Esophagus (tissue), 2 donors: ENCODE results near the gene ARPC5. TPM values are rescaled to one million over a fixed set of nuclear protein-coding genes. Genes with fewer than 3 reads are reported as not detected.

Source experiments
- H3K27ac ChIP-seq, 2 donors: one replicate each; pipeline ENCODE4 v1.5.1; 2013; ENCODE audit warnings: low read depth in 2 of 2, mild to moderate bottlenecking in 2 of 2, inconsistent platforms in 1 of 2, low read length in 1 of 2, moderate library complexity in 1 of 2
- H3K27me3 ChIP-seq, 2 donors: one replicate each; pipeline ENCODE4 v1.6.1; 2013; ENCODE audit warnings: low read length in 2 of 2, control low read depth in 1 of 2, mild to moderate bottlenecking in 1 of 2; ENCODE audit not compliant: insufficient read depth in 2 of 2, control insufficient read depth in 1 of 2
- H3K36me3 ChIP-seq, 2 donors: one replicate each; pipeline ENCODE4 v1.6.1; 2013; ENCODE audit warnings: low read length in 1 of 2; ENCODE audit not compliant: control insufficient read depth in 2 of 2, insufficient read depth in 2 of 2
- H3K4me1 ChIP-seq, 2 donors: one replicate each; pipeline ENCODE4 v1.6.1; 2013; ENCODE audit warnings: low read length in 1 of 2; ENCODE audit not compliant: control insufficient read depth in 2 of 2, insufficient read depth in 2 of 2
- H3K4me3 ChIP-seq, 2 donors: one replicate each; pipeline ENCODE4 v1.5.1; 2013; ENCODE audit warnings: low read length in 2 of 2, mild to moderate bottlenecking in 2 of 2, low read depth in 1 of 2, moderate library complexity in 1 of 2
- H3K9me3 ChIP-seq, 2 donors: one replicate each; pipeline ENCODE4 v1.6.1; 2013; ENCODE audit warnings: mild to moderate bottlenecking in 2 of 2, low read depth in 1 of 2, low read length in 1 of 2, moderate library complexity in 1 of 2; ENCODE audit not compliant: control insufficient read depth in 2 of 2, insufficient read depth in 1 of 2
- WGBS, 2 donors: extraction: QIAGEN DNeasy Blood & Tissue Kit; methylation state at CpG; one replicate each; pipeline ENCODE4 v1.1.7; 2013; 5-methylcytosine and 5-hydroxymethylcytosine counted together
- polyA plus RNA-seq, 2 donors: library from polyadenylated mRNA; stranded (reverse); fragments of 200-250 nt; gene quantifications; one replicate each; pipeline ENCODE4 v1.2.3, GENCODE V29; 2013
- donor health status: healthy with polysubstance abuse.
- donor health status: Bipolar disorder and iron deficiency.

Gene ARPC5
- polyA plus RNA-seq, 2 donors = 77.7 to 90.3 TPM

DNA sequence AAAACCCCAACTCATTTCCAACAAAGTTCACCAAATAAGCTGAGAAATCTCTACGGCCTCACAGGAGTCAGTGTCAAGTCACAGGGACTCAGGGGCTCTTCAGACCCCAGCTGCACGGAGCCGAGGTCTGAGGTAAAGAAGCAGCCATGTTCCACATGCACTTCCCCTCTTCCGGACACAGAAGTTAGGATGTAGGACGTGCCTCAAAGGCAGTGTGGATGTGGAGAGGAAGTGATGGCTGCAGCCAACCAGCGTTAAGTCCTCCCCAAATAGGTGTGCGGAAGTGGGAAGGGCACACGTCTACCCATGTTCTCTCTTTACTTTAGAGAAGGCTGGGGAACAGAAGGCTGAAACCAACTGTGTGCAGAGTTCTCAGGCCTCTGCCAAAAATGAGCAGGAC lies 30.8 kb downstream of the ARPC5 start:
- no peak overlapping the region for H3K27ac ChIP-seq
- 87 to 88% methylated on average over 8 of the region's 8 CpGs for WGBS, 2 donors

GRCh38 chr1:183604038-183604808 lies 31.4 kb downstream of the ARPC5 start:
- H3K4me3 ChIP-seq = no peak overlapping the region
- H3K27ac ChIP-seq = no peak overlapping the region
- H3K4me1 ChIP-seq = peaks cover 0 to 2% of the 10 kb centered on the region in 2 donors
- H3K36me3 ChIP-seq = no peaks in the 10 kb centered on the region
- no peaks in the 10 kb centered on the region for H3K9me3 ChIP-seq
- WGBS, 2 donors = 71 to 72% methylated on average over 10 of the region's 10 CpGs
- H3K27me3 ChIP-seq = no peaks in the 10 kb centered on the region

More for the DNA sequence above, 30.8 kb downstream of the ARPC5 start:
- Histone ChIP-seq H3K4me3 (no peak overlapping the region), H3K9me3 (no peaks in the 10 kb centered on the region), H3K4me1 (peaks cover 0 to 2% of the 10 kb centered on the region in 2 donors), H3K27me3 (no peaks in the 10 kb centered on the region), H3K36me3 (no peaks in the 10 kb centered on the region)

DNA sequence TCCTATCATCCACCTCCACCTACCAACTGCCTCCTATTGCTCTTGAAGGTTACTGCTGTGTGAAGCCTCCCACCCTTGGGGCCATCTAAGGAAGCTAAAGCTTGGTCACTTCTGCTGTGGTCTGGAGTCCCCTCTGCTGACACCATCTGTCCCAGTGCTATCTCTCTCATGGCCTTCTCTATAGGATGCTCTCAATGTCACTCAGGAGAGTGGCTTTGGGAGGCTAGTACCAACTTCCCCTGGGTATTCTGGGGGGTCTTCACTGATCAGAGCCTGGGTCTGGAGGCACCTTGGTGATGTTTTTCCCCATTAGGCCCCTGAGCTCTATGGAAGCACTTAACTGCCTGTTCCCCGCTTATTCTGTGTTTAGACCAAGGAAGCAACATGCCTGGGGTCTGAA lies 33.1 kb downstream of the ARPC5 start:
- Histone ChIP-seq H3K36me3 (no peaks in the 10 kb centered on the region), H3K9me3 (no peaks in the 10 kb centered on the region), H3K4me1 (peaks cover 0 to 2% of the 10 kb centered on the region in 2 donors), H3K4me3 (no peak overlapping the region), H3K27me3 (no peaks in the 10 kb centered on the region), H3K27ac (no peak overlapping the region)
- WGBS, 2 donors = 95 to 100% methylated on average over 1 of the region's 1 CpG

DNA sequence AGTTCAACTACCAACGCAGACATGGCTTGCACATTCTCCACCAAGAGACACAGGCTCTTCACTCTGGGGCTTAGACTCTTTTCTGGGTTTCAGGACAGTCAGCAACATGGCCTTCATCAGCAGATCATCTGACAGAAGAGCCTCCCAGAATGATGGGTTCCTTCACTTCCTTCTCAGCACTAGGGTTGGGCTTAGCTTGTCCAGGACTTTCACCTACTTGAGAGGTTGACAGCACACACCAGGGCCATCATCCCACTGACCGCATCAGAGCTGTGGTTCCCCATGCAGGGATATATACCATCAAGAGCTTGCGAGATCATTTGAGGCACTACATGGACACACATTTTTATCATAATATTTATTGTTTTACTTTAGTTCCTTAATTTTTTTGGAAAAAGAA lies 34.9 kb downstream of the ARPC5 start:
- WGBS, 2 donors = 83 to 88% methylated on average over 3 of the region's 3 CpGs
- no peaks in the 10 kb centered on the region for H3K27me3 ChIP-seq
- H3K4me1 ChIP-seq = peaks cover 0 to 2% of the 10 kb centered on the region in 2 donors
- no peak overlapping the region for H3K4me3 ChIP-seq
- H3K36me3 ChIP-seq = no peaks in the 10 kb centered on the region
- H3K27ac ChIP-seq = peak overlapping the region in 1 of 2 donors; percentile 46
- H3K9me3 ChIP-seq = no peaks in the 10 kb centered on the region

- no peaks in the 10 kb centered on the region for H3K36me3 ChIP-seq
- H3K27ac ChIP-seq = no peak overlapping the region
- no peaks in the 10 kb centered on the region for H3K27me3 ChIP-seq
- peaks cover 0 to 2% of the 10 kb centered on the region in 2 donors for H3K4me1 ChIP-seq
- no peaks in the 10 kb centered on the region for H3K9me3 ChIP-seq
- WGBS, 2 donors = 68 to 82% methylated on average over 3 of the region's 3 CpGs
- no peak overlapping the region for H3K4me3 ChIP-seq
Observed at GRCh38 chr1:183600136-183600535, 35.4 kb downstream of the ARPC5 start.

DNA sequence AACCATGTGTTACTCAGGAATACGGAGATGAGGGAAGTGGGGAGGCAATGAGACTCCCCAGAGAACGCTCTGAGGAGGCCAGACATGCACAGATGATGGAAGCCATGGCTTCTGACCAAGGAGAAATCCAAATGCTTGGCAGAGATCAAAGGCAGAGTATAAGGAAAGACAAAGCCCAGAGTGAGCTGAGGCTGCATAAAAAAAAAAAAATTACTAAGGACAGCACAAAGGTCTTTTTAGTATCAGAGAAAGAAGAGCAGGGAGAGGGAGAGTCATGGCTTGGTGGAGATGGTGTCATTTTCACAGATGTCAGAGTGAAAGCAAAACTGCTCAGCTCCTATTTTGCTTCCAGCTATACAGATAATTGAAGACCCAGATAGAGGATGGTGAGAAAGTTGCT lies 37.2 kb downstream of the ARPC5 start:
- no peak overlapping the region for H3K4me3 ChIP-seq
- no peak overlapping the region for H3K27ac ChIP-seq
- peaks cover 0 to 2% of the 10 kb centered on the region in 2 donors for H3K4me1 ChIP-seq
- H3K36me3 ChIP-seq = no peaks in the 10 kb centered on the region
- H3K27me3 ChIP-seq = no peaks in the 10 kb centered on the region
- WGBS, 2 donors = 43 to 50% methylated on average over 2 of the region's 2 CpGs
- no peaks in the 10 kb centered on the region for H3K9me3 ChIP-seq

GRCh38 chr1:183597656-183598347 lies 37.8 kb downstream of the ARPC5 start:
- H3K36me3 ChIP-seq = no peaks in the 10 kb centered on the region
- H3K9me3 ChIP-seq = no peaks in the 10 kb centered on the region
- no peaks in the 10 kb centered on the region for H3K27me3 ChIP-seq
- peaks cover 0 to 4% of the 10 kb centered on the region in 2 donors for H3K4me1 ChIP-seq
- H3K4me3 ChIP-seq = no peak overlapping the region
- no peak overlapping the region for H3K27ac ChIP-seq
- 64 to 70% methylated on average over 5 of the region's 5 CpGs for WGBS, 2 donors

DNA sequence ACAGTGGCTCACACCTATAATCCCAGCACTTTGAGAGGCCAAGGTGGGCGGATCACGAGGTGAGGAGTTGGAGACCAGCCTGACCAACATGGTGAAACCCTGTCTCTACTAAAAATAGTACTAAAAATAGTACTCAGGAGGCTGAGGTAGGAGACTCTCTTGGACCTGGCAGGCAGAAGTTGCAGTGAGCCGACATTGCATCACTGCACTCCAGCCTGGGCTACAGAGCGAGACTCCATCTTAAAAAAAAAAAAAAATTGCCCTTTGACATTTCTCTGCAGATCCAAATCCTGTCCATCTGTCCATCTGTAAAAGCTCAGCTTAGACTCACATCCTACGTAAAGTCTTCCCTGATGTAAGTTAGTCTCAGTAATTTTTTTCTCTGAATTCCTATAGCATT lies 39.1 kb downstream of the ARPC5 start:
- peaks cover 0 to 6% of the 10 kb centered on the region in 2 donors for H3K4me1 ChIP-seq
- no peaks in the 10 kb centered on the region for H3K27me3 ChIP-seq
- H3K4me3 ChIP-seq = no peak overlapping the region
- 87 to 91% methylated on average over 5 of the region's 5 CpGs for WGBS, 2 donors
- H3K27ac ChIP-seq = no peak overlapping the region
- H3K36me3 ChIP-seq = no peaks in the 10 kb centered on the region
- no peaks in the 10 kb centered on the region for H3K9me3 ChIP-seq

- Histone ChIP-seq H3K4me3 (no peak overlapping the region), H3K9me3 (no peaks in the 10 kb centered on the region), H3K27me3 (no peaks in the 10 kb centered on the region), H3K4me1 (peaks cover 0 to 4% of the 10 kb centered on the region in 2 donors), H3K27ac (no peak overlapping the region), H3K36me3 (no peaks in the 10 kb centered on the region)
- 96 to 99% methylated on average over 2 of the region's 2 CpGs for WGBS, 2 donors
Observed at GRCh38 chr1:183595537-183595936, 40.0 kb downstream of the ARPC5 start.
